ENCODE results near the gene SIN3B.

SIN3B gene

GRCh38 chr19:16897029-16897855, 68.0 kb downstream of the SIN3B start:
- Mint-ChIP-seq H3K9me3 (no peaks in the 10 kb centered on the region), H3K4me3 (peak overlapping the region; percentile 79), H3K27ac (no peak overlapping the region), H3K27me3 (ENCODE audit: low read depth, poor library complexity) (peaks cover 38% of the 10 kb centered on the region), H3K4me1 (peaks cover 15% of the 10 kb centered on the region), H3K36me3 (ENCODE audit: low read depth) (no peaks in the 10 kb centered on the region)
- TF ChIP-seq, protein P1, sequence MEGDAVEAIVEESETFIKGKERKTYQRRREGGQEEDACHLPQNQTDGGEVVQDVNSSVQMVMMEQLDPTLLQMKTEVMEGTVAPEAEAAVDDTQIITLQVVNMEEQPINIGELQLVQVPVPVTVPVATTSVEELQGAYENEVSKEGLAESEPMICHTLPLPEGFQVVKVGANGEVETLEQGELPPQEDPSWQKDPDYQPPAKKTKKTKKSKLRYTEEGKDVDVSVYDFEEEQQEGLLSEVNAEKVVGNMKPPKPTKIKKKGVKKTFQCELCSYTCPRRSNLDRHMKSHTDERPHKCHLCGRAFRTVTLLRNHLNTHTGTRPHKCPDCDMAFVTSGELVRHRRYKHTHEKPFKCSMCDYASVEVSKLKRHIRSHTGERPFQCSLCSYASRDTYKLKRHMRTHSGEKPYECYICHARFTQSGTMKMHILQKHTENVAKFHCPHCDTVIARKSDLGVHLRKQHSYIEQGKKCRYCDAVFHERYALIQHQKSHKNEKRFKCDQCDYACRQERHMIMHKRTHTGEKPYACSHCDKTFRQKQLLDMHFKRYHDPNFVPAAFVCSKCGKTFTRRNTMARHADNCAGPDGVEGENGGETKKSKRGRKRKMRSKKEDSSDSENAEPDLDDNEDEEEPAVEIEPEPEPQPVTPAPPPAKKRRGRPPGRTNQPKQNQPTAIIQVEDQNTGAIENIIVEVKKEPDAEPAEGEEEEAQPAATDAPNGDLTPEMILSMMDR (IDR thresholded peaks at IDR 0.05): no peak
- peak; percentile 98 for DNase-seq

DNA sequence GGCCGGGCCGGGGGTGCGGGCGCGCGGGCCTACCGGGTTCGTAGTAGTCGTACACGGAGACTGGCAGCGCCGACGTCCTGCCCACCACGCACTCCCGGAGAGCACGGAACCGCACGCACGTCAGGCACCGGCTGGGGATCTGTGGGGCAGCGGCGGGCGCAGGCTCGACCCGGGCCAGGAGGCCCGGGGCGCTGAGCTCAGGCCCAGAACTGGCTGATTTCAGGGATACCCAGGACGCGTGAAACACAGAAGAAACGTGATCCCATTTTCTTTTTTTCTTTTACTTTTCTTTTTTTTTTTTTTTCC, 68.6 kb downstream of the SIN3B start:
- DNase-seq: no peak
- Mint-ChIP-seq H3K27me3 (ENCODE audit: low read depth, poor library complexity) (peaks cover 40% of the 10 kb centered on the region), H3K9me3 (no peaks in the 10 kb centered on the region), H3K27ac (no peak overlapping the region), H3K4me1 (peaks cover 15% of the 10 kb centered on the region), H3K36me3 (ENCODE audit: low read depth) (peaks cover 1% of the 10 kb centered on the region), H3K4me3 (peak overlapping the region; percentile 82)
- TF ChIP-seq, protein P1 (IDR thresholded peaks at IDR 0.05): no peak

- peaks cover 5% of the 10 kb centered on the region for H3K36me3 Mint-ChIP-seq (ENCODE audit: low read depth)
- H3K4me3 Mint-ChIP-seq: peak overlapping the region; percentile 82
- TF ChIP-seq, protein P1 (IDR thresholded peaks at IDR 0.05): no peak
- DNase-seq: no peak
- peaks cover 15% of the 10 kb centered on the region for H3K4me1 Mint-ChIP-seq
- H3K9me3 Mint-ChIP-seq: no peaks in the 10 kb centered on the region
- peak overlapping the region; percentile 96 for H3K27ac Mint-ChIP-seq
- H3K27me3 Mint-ChIP-seq (ENCODE audit: low read depth, poor library complexity): peaks cover 40% of the 10 kb centered on the region
Measured at GRCh38 chr19:16898361-16899015, 69.3 kb downstream of the SIN3B start.

DNA sequence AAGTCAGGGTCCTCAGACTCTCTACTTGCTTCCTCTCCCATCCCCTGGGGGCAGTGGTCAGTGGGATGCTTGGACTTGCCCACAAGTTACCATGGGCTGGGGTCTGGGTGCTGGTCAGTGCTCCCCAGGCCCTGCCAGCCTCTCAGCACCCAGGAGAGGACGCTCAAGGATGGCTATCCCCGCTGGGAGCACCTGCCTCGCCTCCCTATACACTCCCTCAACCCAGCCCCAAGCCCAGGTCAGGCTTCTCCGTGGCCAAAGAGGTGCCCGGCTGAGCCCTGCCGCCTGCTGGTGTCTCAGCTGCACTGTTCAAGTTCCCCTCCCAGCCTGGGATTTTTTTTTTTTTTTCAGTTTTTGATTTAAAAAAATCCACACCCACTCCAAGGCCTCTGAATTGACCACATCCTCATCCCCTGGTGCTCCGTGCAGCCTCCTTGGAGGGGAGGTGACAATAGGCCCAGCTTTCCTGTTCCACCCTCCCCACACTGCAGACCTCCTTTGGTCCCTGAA, 70.4 kb downstream of the SIN3B start:
- Mint-ChIP-seq H3K36me3 (ENCODE audit: low read depth) (peaks cover 11% of the 10 kb centered on the region), H3K4me1 (peaks cover 15% of the 10 kb centered on the region), H3K4me3 (no peak overlapping the region), H3K27ac (no peak overlapping the region), H3K27me3 (ENCODE audit: low read depth, poor library complexity) (peaks cover 40% of the 10 kb centered on the region), H3K9me3 (no peaks in the 10 kb centered on the region)
- DNase-seq: peak; percentile 44
- TF ChIP-seq, protein P1 (IDR thresholded peaks at IDR 0.05): peak; percentile 37

DNA sequence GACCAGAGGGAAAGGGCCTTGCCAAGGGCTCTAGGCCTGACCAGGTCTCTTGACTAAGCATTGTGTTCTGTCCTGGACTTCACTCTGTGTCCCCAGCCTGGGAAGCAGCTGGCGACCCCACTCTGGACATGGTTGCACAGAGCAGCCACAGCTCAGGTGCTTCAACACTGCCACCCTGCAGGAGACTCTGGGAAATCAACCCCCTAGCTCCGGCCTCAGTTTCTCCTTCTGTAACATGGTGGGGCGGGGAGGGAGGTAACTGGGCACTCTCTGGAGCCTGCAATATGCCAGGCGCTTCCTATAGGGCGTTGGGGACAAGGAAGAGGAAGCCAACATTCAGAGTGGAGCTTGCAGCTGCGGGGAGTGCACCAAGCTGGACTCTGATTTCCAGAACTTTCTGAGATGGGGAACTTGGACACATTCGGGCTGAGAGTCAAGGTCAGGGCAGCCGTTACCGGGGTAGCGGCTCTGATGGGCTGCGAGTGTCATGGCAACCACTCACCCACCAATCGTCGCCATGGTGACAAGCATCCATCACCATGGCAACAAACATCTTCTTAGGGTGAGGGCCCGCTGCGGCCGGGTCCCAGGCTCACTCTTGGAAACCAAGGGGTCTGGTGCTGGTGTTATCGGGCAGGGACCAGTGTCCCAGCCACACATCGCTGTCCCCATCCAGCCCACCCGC, 72.4 kb downstream of the SIN3B start:
- no peak overlapping the region for H3K4me3 Mint-ChIP-seq
- H3K27ac Mint-ChIP-seq: no peak overlapping the region
- H3K27me3 Mint-ChIP-seq (ENCODE audit: low read depth, poor library complexity): peaks cover 24% of the 10 kb centered on the region
- TF ChIP-seq, protein P1 (IDR thresholded peaks at IDR 0.05): no peak
- peaks cover 15% of the 10 kb centered on the region for H3K4me1 Mint-ChIP-seq
- no peak for DNase-seq
- H3K9me3 Mint-ChIP-seq: no peaks in the 10 kb centered on the region
- H3K36me3 Mint-ChIP-seq (ENCODE audit: low read depth): peaks cover 14% of the 10 kb centered on the region
